ENCODE data around the gene ELK3.

The ELK3 gene

DNA sequence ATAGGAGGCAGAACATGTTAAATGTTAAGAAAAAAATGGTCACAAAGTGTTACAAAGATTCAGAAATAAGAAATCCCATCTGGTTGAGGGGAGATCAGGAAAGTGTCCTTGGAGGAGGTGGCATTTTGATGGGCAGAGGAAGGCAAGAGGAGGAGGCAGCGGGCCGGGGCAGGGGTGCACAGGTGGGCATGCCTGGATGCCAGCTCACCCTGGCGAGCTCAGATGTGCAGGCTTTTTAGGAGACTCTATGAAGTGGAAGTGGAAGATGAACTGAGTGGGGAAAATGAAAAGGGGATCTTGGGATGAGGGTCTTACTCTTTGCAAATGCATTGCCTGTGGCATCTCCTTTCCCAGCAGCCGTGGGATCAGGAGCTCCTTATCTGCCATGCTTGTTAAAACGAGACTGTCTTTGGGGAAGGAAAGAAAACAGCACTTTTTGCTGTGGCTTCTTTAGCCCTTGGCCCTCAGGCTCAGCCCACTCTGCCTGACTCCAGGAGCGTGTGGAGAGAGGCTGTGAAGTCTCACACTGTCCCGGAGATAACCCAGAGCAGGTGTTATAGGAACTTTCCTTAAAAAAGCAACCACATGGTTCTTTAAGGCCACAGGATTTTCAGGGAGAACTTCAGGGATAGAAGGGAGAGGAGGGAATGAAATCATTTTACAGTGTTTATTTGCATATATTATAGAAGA lies 62.6 kb downstream of the ELK3 start:
- Histone ChIP-seq H3K4me3 (no peak overlapping the region), H4K20me1 (peaks cover 47 to 100% (median 94%) of the 10 kb centered on the region in 11 experiments; a peak in 20 of 22 replicates), H3K4me1 (peaks cover 0 to 12% (median 3%) of the 10 kb centered on the region in 10 experiments; a peak in 10 of 20 replicates), H3K27me3 (no peaks in the 10 kb centered on the region), H3K27ac (no peak overlapping the region), H3K9ac (no peak overlapping the region), H3K36me3 (peaks cover 47 to 100% (median 98%) of the 10 kb centered on the region in 11 experiments), H3K4me2 (no peak overlapping the region), H3K9me3 (replicated peaks in 1 of 11) (no peaks in the 10 kb centered on the region)
- TF ChIP-seq Cebpa-rat (IDR thresholded peaks at IDR 0.05), result no peak

GRCh38 chr12:96257550-96258103 lies 63.5 kb downstream of the ELK3 start:
- no peak overlapping the region for H3K4me2 ChIP-seq
- H3K4me1 ChIP-seq, result peaks cover 0 to 8% (median 0%) of the 10 kb centered on the region in 10 experiments; a peak in 4 of 20 replicates
- no peaks in the 10 kb centered on the region for H3K9me3 ChIP-seq (replicated peaks in 1 of 11)
- H3K27me3 ChIP-seq, result no peaks in the 10 kb centered on the region
- H3K27ac ChIP-seq, result no peak overlapping the region
- H4K20me1 ChIP-seq, result peaks cover 46 to 100% (median 91%) of the 10 kb centered on the region in 11 experiments; a peak in 20 of 22 replicates
- H3K4me3 ChIP-seq, result no peak overlapping the region
- no peak overlapping the region for H3K9ac ChIP-seq
- peaks cover 49 to 100% (median 98%) of the 10 kb centered on the region in 11 experiments for H3K36me3 ChIP-seq
- no peak for TF ChIP-seq Cebpa-rat (IDR thresholded peaks at IDR 0.05)

DNA sequence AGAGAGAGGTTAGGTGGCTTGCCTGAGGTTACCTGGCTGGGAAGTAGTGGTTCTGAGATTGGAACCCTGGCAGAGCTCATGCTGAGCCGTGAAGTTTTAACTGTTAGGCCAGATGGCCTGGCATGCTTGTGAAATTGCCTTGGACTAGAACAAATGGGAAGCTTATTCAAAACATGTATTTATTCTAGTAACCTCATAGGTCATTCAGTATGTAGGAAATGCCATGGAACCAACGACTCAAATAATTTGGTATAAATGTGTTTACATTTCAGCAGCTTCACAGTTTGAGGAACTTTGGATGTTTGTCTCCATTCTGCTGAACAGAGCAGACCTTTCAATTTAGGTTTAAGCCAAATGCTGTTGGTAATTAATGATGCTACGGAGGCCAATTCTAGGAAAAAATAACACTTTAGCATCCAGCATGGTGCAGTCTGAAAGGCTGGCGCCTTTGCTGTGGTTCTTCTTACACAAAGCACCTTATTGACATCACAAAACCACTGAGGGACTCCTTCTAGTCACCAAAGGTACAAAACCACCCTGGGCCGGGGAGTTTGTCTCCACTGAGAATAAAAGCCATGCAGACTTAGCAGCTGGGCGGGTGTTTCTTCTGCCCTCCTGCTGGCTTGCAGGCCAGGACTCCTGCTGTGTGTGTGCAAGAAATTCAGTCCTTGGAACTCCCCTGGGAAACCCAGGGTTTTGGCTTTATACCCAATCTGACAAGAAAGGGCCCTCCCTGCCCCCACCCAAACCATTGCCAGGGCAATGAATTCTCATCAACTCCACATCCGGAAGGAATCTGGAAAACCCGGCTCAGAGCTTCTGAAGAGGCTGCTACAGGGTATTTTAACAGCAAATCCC lies 64.2 kb downstream of the ELK3 start:
- Histone ChIP-seq H4K20me1 (peaks cover 51 to 100% (median 87%) of the 10 kb centered on the region in 11 experiments; a peak in 20 of 22 replicates), H3K4me2 (no peak overlapping the region), H3K36me3 (peaks cover 54 to 100% (median 98%) of the 10 kb centered on the region in 11 experiments), H3K27me3 (no peaks in the 10 kb centered on the region), H3K9me3 (replicated peaks in 1 of 11) (no peaks in the 10 kb centered on the region), H3K4me1 (peaks cover 0 to 8% (median 0%) of the 10 kb centered on the region in 10 experiments; a peak in 4 of 20 replicates), H3K27ac (no peak overlapping the region), H3K4me3 (no peak overlapping the region), H3K9ac (no peak overlapping the region)
- TF ChIP-seq Cebpa-rat (IDR thresholded peaks at IDR 0.05), result no peak

DNA sequence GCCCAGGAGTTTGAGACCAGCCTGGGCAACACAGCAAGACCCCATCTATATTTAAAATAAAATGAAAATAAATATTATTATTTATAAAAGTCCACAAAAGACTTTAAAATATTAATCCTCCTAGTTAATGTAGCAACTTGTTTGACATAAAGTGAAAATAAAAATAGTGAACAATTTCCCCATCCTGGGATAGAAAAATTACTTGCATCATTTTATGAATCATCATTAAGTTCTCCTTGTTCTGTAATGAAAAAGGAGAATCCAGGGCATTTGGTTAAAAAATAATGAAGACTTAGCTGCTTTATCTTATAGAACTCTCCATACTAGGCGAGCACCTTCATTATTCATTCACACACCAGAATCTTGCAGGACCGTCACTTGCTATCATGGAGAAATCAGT lies 66.1 kb downstream of the ELK3 start:
- H3K4me3 ChIP-seq, result no peak overlapping the region
- H3K4me2 ChIP-seq, result no peak overlapping the region
- peaks cover 0 to 8% (median 0%) of the 10 kb centered on the region in 10 experiments; a peak in 4 of 20 replicates for H3K4me1 ChIP-seq
- no peak overlapping the region for H3K9ac ChIP-seq
- H3K9me3 ChIP-seq (replicated peaks in 1 of 11), result no peaks in the 10 kb centered on the region
- H3K27ac ChIP-seq, result no peak overlapping the region
- no peaks in the 10 kb centered on the region for H3K27me3 ChIP-seq
- H4K20me1 ChIP-seq, result peaks cover 49 to 100% (median 86%) of the 10 kb centered on the region in 11 experiments; a peak in 20 of 22 replicates
- peaks cover 72 to 100% (median 98%) of the 10 kb centered on the region in 11 experiments for H3K36me3 ChIP-seq
- no peak for TF ChIP-seq Cebpa-rat (IDR thresholded peaks at IDR 0.05)

- H4K20me1 ChIP-seq, result peaks cover 49 to 100% (median 84%) of the 10 kb centered on the region in 11 experiments; a peak in 20 of 22 replicates
- TF ChIP-seq Cebpa-rat (IDR thresholded peaks at IDR 0.05), result no peak
- no peak overlapping the region for H3K4me3 ChIP-seq
- no peaks in the 10 kb centered on the region for H3K27me3 ChIP-seq
- H3K27ac ChIP-seq, result no peak overlapping the region
- H3K36me3 ChIP-seq, result peaks cover 75 to 100% (median 98%) of the 10 kb centered on the region in 11 experiments
- no peaks in the 10 kb centered on the region for H3K9me3 ChIP-seq (replicated peaks in 1 of 11)
- no peak overlapping the region for H3K4me2 ChIP-seq
- peaks cover 0 to 8% (median 0%) of the 10 kb centered on the region in 10 experiments; a peak in 2 of 20 replicates for H3K4me1 ChIP-seq
- no peak overlapping the region for H3K9ac ChIP-seq
Measured at GRCh38 chr12:96260644-96261043, 66.5 kb downstream of the ELK3 start.

DNA sequence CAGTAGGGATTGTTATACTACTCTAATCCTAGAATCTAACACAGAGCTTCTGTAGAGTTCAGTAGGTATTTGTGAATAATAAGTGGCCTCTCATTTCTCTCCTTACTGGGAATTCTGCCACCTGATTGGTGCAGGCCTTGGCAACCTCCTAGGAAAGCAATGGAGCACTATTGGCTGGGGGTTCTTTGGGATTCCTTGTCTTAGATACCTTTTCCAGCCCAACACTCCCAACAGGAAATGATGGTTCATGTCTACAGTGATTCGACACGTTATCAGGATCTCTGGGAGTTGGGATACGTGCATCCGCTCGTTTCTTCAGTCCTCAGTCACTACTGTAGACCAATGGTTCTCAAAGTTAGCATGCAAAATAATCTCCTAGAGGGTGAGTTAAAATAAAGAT lies 67.4 kb downstream of the ELK3 start:
- Histone ChIP-seq H3K4me3 (no peak overlapping the region), H3K4me1 (peaks cover 0 to 8% (median 0%) of the 10 kb centered on the region in 10 experiments; a peak in 2 of 20 replicates), H3K4me2 (no peak overlapping the region), H3K27me3 (no peaks in the 10 kb centered on the region), H4K20me1 (peaks cover 44 to 99% (median 75%) of the 10 kb centered on the region in 11 experiments; a peak in 20 of 22 replicates), H3K9ac (no peak overlapping the region), H3K36me3 (peaks cover 75 to 100% (median 96%) of the 10 kb centered on the region in 11 experiments), H3K27ac (no peak overlapping the region), H3K9me3 (replicated peaks in 1 of 11) (no peaks in the 10 kb centered on the region)
- TF ChIP-seq Cebpa-rat (IDR thresholded peaks at IDR 0.05), result no peak

- Histone ChIP-seq H3K4me3 (no peak overlapping the region), H3K4me1 (peaks cover 0 to 1% (median 0%) of the 10 kb centered on the region in 10 experiments; a peak in 1 of 20 replicates), H3K27ac (no peak overlapping the region), H3K9me3 (replicated peaks in 1 of 11) (no peaks in the 10 kb centered on the region), H3K36me3 (peaks cover 77 to 100% (median 96%) of the 10 kb centered on the region in 11 experiments), H3K27me3 (no peaks in the 10 kb centered on the region), H3K9ac (no peak overlapping the region), H3K4me2 (no peak overlapping the region), H4K20me1 (peaks cover 25 to 98% (median 56%) of the 10 kb centered on the region in 11 experiments; a peak in 21 of 22 replicates)
- TF ChIP-seq Cebpa-rat (IDR thresholded peaks at IDR 0.05), result no peak
Measured at GRCh38 chr12:96263449-96263902, 69.3 kb downstream of the ELK3 start.

- Histone ChIP-seq H4K20me1 (peaks cover 11 to 99% (median 38%) of the 10 kb centered on the region in 11 experiments; a peak in 19 of 22 replicates), H3K36me3 (peaks cover 72 to 100% (median 96%) of the 10 kb centered on the region in 11 experiments), H3K4me2 (no peak overlapping the region), H3K4me1 (no peaks in the 10 kb centered on the region), H3K9ac (no peak overlapping the region), H3K9me3 (replicated peaks in 1 of 11) (no peaks in the 10 kb centered on the region), H3K4me3 (no peak overlapping the region), H3K27ac (no peak overlapping the region), H3K27me3 (no peaks in the 10 kb centered on the region)
- TF ChIP-seq Cebpa-rat (IDR thresholded peaks at IDR 0.05), result no peak
Measured at GRCh38 chr12:96265400-96265799, 71.2 kb downstream of the ELK3 start.

All from BLaER1 treated with 17β-estradiol and CSF1 and Interleukin-3, amounts not matched to agents 10 nM and 100 nM (cell line).